Measurements from ENCODE around the gene EIF2AK3. TPM values are rescaled to one million over a fixed set of nuclear protein-coding genes. Genes with fewer than 3 reads are reported as not detected.

EIF2AK3 gene
- total and polyA plus RNA-seq, 2 donors: 9.6 to 13.3 TPM

GRCh38 chr2:88641330-88641729 is 14.1 kb upstream of the EIF2AK3 start:
- Histone ChIP-seq H3K4me1 (ENCODE audit: control insufficient read depth in 2 of 2, insufficient read depth in 2 of 2, low read length in 2 of 2) (no peaks in the 10 kb centered on the region), H3K9me3 (ENCODE audit: control insufficient read depth in 2 of 2, insufficient read depth in 1 of 2, low read length in 1 of 2) (peaks cover 0 to 13% of the 10 kb centered on the region in 2 donors), H3K27me3 (ENCODE audit: control insufficient read depth in 2 of 2, insufficient read depth in 1 of 2, low read length in 1 of 2) (no peaks in the 10 kb centered on the region), H3K27ac (ENCODE audit: low read depth in 1 of 2, low read length in 1 of 2) (no peak overlapping the region), H3K36me3 (ENCODE audit: control insufficient read depth in 2 of 2, insufficient read depth in 2 of 2, low read length in 1 of 2) (no peaks in the 10 kb centered on the region), H3K4me3 (ENCODE audit: low read length in 2 of 2) (no peak overlapping the region)
- WGBS: 97% methylated on average over 7 of the region's 7 CpGs
- no peak for DNase-seq (ENCODE audit: low read depth in 6 of 9, low spot score in 9 of 9)

DNA sequence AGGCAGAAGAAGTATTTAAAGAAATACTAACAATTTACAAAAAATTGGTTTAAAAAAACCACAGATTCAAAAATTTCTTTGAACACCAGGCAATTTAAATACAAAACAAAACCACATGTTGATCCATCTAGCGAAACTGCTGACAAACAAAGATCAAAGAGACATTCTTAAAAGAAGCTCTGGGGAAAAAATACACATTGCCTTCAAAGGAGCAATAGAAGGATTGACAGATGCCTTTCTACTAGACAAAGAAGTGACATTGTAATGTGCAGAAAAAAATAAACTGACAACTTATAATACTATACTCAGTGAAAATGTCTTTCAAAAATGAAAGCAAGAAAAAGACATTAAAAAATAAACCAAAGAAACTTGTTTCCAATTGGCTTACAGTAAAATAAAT is 12.6 kb upstream of the EIF2AK3 start:
- H3K9me3 ChIP-seq (ENCODE audit: control insufficient read depth in 2 of 2, insufficient read depth in 1 of 2, low read length in 1 of 2): peaks cover 0 to 13% of the 10 kb centered on the region in 2 donors
- 20% methylated on average over 1 of the region's 1 CpG for WGBS
- no peak overlapping the region for H3K27ac ChIP-seq (ENCODE audit: low read depth in 1 of 2, low read length in 1 of 2)
- H3K27me3 ChIP-seq (ENCODE audit: control insufficient read depth in 2 of 2, insufficient read depth in 1 of 2, low read length in 1 of 2): no peaks in the 10 kb centered on the region
- no peaks in the 10 kb centered on the region for H3K4me1 ChIP-seq (ENCODE audit: control insufficient read depth in 2 of 2, insufficient read depth in 2 of 2, low read length in 2 of 2)
- no peak for DNase-seq (ENCODE audit: low read depth in 6 of 9, low spot score in 9 of 9)
- H3K36me3 ChIP-seq (ENCODE audit: control insufficient read depth in 2 of 2, insufficient read depth in 2 of 2, low read length in 1 of 2): no peaks in the 10 kb centered on the region
- no peak overlapping the region for H3K4me3 ChIP-seq (ENCODE audit: low read length in 2 of 2)

DNA sequence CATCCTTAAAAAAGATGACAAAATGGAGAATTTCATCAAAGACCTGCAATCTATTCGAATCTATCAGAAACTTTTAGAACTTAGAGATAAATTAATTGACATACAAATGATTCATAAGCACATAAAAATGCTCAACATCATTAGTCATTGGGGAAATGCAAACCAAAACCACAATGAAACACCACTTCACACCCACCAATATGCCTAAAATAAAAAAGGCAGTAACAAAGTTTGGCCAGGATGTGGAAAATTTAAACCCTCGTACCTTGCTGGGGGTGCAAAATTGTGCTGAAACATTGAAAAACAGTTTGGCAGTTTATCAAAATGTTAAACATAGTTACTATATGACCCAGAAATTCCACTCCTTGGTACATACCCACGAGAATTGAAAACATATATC is 11.5 kb upstream of the EIF2AK3 start:
- 63% methylated on average over 3 of the region's 3 CpGs for WGBS
- no peaks in the 10 kb centered on the region for H3K36me3 ChIP-seq (ENCODE audit: control insufficient read depth in 2 of 2, insufficient read depth in 2 of 2, low read length in 1 of 2)
- DNase-seq (ENCODE audit: low read depth in 6 of 9, low spot score in 9 of 9): no peak

DNA sequence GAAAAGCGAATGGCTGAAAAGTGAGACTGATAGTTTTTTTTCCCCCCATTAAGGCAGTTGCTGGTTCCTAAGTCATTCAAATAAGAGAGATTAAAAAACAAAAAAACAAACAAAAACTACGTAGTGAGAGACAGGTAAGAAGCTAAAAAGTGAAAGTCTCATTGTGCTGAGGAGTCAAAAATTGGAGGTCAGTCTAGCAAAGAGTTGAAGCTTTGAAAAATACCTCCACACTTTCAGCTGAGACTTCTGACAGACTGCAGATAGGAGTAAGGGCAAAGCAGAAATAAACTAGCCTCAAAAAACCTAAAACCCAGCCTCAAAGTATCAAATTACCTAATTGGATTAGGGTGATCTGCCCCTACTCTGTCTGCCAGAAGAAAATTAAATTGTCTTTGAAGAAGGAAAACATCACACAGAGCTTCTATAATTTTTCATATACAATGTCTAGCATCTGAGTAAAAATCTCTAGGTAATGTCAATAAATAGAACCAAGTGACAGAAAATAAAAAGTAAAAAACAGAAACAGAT is 10.9 kb upstream of the EIF2AK3 start:
- Histone ChIP-seq H3K9me3 (ENCODE audit: control insufficient read depth in 2 of 2, insufficient read depth in 1 of 2, low read length in 1 of 2) (peaks cover 0 to 13% of the 10 kb centered on the region in 2 donors), H3K27me3 (ENCODE audit: control insufficient read depth in 2 of 2, insufficient read depth in 1 of 2, low read length in 1 of 2) (no peaks in the 10 kb centered on the region), H3K4me3 (ENCODE audit: low read length in 2 of 2) (no peak overlapping the region), H3K36me3 (ENCODE audit: control insufficient read depth in 2 of 2, insufficient read depth in 2 of 2, low read length in 1 of 2) (no peaks in the 10 kb centered on the region), H3K4me1 (ENCODE audit: control insufficient read depth in 2 of 2, insufficient read depth in 2 of 2, low read length in 2 of 2) (no peaks in the 10 kb centered on the region), H3K27ac (ENCODE audit: low read depth in 1 of 2, low read length in 1 of 2) (no peak overlapping the region)
- WGBS: 89% methylated on average over 2 of the region's 2 CpGs
- no peak for DNase-seq (ENCODE audit: low read depth in 6 of 9, low spot score in 9 of 9)

More for the DNA sequence above, 11.5 kb upstream of the EIF2AK3 start:
- Histone ChIP-seq H3K4me1 (ENCODE audit: control insufficient read depth in 2 of 2, insufficient read depth in 2 of 2, low read length in 2 of 2) (no peaks in the 10 kb centered on the region), H3K27ac (ENCODE audit: low read depth in 1 of 2, low read length in 1 of 2) (no peak overlapping the region), H3K4me3 (ENCODE audit: low read length in 2 of 2) (no peak overlapping the region), H3K9me3 (ENCODE audit: control insufficient read depth in 2 of 2, insufficient read depth in 1 of 2, low read length in 1 of 2) (peaks cover 0 to 13% of the 10 kb centered on the region in 2 donors), H3K27me3 (ENCODE audit: control insufficient read depth in 2 of 2, insufficient read depth in 1 of 2, low read length in 1 of 2) (no peaks in the 10 kb centered on the region)

- Histone ChIP-seq H3K9me3 (ENCODE audit: control insufficient read depth in 2 of 2, insufficient read depth in 1 of 2, low read length in 1 of 2) (peaks cover 0 to 13% of the 10 kb centered on the region in 2 donors), H3K4me1 (ENCODE audit: control insufficient read depth in 2 of 2, insufficient read depth in 2 of 2, low read length in 2 of 2) (no peaks in the 10 kb centered on the region), H3K27ac (ENCODE audit: low read depth in 1 of 2, low read length in 1 of 2) (no peak overlapping the region), H3K27me3 (ENCODE audit: control insufficient read depth in 2 of 2, insufficient read depth in 1 of 2, low read length in 1 of 2) (no peaks in the 10 kb centered on the region), H3K36me3 (ENCODE audit: control insufficient read depth in 2 of 2, insufficient read depth in 2 of 2, low read length in 1 of 2) (no peaks in the 10 kb centered on the region), H3K4me3 (ENCODE audit: low read length in 2 of 2) (no peak overlapping the region)
- no peak for DNase-seq (ENCODE audit: low read depth in 6 of 9, low spot score in 9 of 9)
- 92% methylated on average over 2 of the region's 2 CpGs for WGBS
Observed at GRCh38 chr2:88637464-88637863, 10.2 kb upstream of the EIF2AK3 start.

GRCh38 chr2:88636026-88636425 is 8.8 kb upstream of the EIF2AK3 start:
- Histone ChIP-seq H3K36me3 (ENCODE audit: control insufficient read depth in 2 of 2, insufficient read depth in 2 of 2, low read length in 1 of 2) (no peaks in the 10 kb centered on the region), H3K27me3 (ENCODE audit: control insufficient read depth in 2 of 2, insufficient read depth in 1 of 2, low read length in 1 of 2) (no peaks in the 10 kb centered on the region), H3K27ac (ENCODE audit: low read depth in 1 of 2, low read length in 1 of 2) (no peak overlapping the region), H3K4me3 (ENCODE audit: low read length in 2 of 2) (no peak overlapping the region), H3K4me1 (ENCODE audit: control insufficient read depth in 2 of 2, insufficient read depth in 2 of 2, low read length in 2 of 2) (no peaks in the 10 kb centered on the region), H3K9me3 (ENCODE audit: control insufficient read depth in 2 of 2, insufficient read depth in 1 of 2, low read length in 1 of 2) (peaks cover 0 to 8% of the 10 kb centered on the region in 2 donors)
- no peak for DNase-seq (ENCODE audit: low read depth in 6 of 9, low spot score in 9 of 9)
- 99% methylated on average over 1 of the region's 1 CpG for WGBS

DNA sequence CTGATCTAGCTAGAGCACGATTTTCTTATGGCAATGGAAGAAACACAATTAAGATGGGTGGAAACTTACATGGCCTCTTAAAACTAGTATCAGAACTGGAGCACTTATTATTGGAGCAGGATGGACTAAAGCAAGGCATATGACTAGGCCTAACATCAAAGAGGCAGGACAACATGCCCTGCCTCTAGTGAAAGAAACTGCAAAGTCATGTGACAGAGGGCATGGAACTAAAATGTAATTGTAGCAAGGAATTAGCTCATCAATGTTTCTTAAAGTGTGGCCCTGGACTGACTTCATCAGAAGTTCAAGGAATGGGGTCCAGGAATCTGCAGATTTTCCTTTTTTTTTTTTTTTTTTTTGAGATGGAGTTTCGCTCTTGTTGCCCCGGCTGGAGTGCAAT is 5.3 kb upstream of the EIF2AK3 start:
- 98% methylated on average over 3 of the region's 3 CpGs for WGBS
- H3K27ac ChIP-seq (ENCODE audit: low read depth in 1 of 2, low read length in 1 of 2): no peak overlapping the region
- no peak overlapping the region for H3K4me3 ChIP-seq (ENCODE audit: low read length in 2 of 2)
- no peaks in the 10 kb centered on the region for H3K27me3 ChIP-seq (ENCODE audit: control insufficient read depth in 2 of 2, insufficient read depth in 1 of 2, low read length in 1 of 2)
- no peaks in the 10 kb centered on the region for H3K9me3 ChIP-seq (ENCODE audit: control insufficient read depth in 2 of 2, insufficient read depth in 1 of 2, low read length in 1 of 2)
- H3K4me1 ChIP-seq (ENCODE audit: control insufficient read depth in 2 of 2, insufficient read depth in 2 of 2, low read length in 2 of 2): peaks cover 3 to 12% of the 10 kb centered on the region in 2 donors
- no peak for DNase-seq (ENCODE audit: low read depth in 6 of 9, low spot score in 9 of 9)
- H3K36me3 ChIP-seq (ENCODE audit: control insufficient read depth in 2 of 2, insufficient read depth in 2 of 2, low read length in 1 of 2): no peaks in the 10 kb centered on the region

DNA sequence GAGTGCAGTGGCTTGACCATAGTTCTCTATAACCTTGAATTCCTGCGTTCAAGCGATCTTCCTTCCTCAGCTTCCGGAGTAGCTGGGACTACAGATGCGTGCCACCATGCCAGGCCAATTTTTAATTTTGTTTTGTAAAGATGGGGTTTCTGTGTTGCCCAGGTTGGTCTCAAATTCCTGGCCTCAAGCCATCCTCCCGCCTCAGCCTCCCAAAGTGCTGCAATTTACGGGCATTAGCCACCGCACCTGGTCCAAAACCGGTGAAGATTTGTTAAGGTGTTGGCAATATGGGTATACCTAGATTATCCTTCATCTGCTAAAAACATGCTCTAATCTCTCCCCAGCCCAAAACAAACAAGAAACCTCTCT is 1.3 kb upstream of the EIF2AK3 start:
- Histone ChIP-seq H3K36me3 (ENCODE audit: control insufficient read depth in 2 of 2, insufficient read depth in 2 of 2, low read length in 1 of 2) (no peaks in the 10 kb centered on the region), H3K4me3 (ENCODE audit: low read length in 2 of 2) (peak overlapping the region in 1 of 2 donors; percentile 74), H3K9me3 (ENCODE audit: control insufficient read depth in 2 of 2, insufficient read depth in 1 of 2, low read length in 1 of 2) (no peaks in the 10 kb centered on the region), H3K27me3 (ENCODE audit: control insufficient read depth in 2 of 2, insufficient read depth in 1 of 2, low read length in 1 of 2) (no peaks in the 10 kb centered on the region), H3K27ac (ENCODE audit: low read depth in 1 of 2, low read length in 1 of 2) (peak overlapping the region in 1 of 2 donors; percentile 95), H3K4me1 (ENCODE audit: control insufficient read depth in 2 of 2, insufficient read depth in 2 of 2, low read length in 2 of 2) (peaks cover 3 to 17% of the 10 kb centered on the region in 2 donors)
- no peak for DNase-seq (ENCODE audit: low read depth in 6 of 9, low spot score in 9 of 9)
- WGBS: 95% methylated on average over 8 of the region's 8 CpGs

- Histone ChIP-seq H3K9me3 (ENCODE audit: control insufficient read depth in 2 of 2, insufficient read depth in 1 of 2, low read length in 1 of 2) (no peaks in the 10 kb centered on the region), H3K4me1 (ENCODE audit: control insufficient read depth in 2 of 2, insufficient read depth in 2 of 2, low read length in 2 of 2) (peaks cover 3 to 17% of the 10 kb centered on the region in 2 donors), H3K27ac (ENCODE audit: low read depth in 1 of 2, low read length in 1 of 2) (peak overlapping the region; percentile 95 to 98), H3K36me3 (ENCODE audit: control insufficient read depth in 2 of 2, insufficient read depth in 2 of 2, low read length in 1 of 2) (no peaks in the 10 kb centered on the region), H3K27me3 (ENCODE audit: control insufficient read depth in 2 of 2, insufficient read depth in 1 of 2, low read length in 1 of 2) (no peaks in the 10 kb centered on the region), H3K4me3 (ENCODE audit: low read length in 2 of 2) (peak overlapping the region; percentile 64 to 74)
- no peak for DNase-seq (ENCODE audit: low read depth in 6 of 9, low spot score in 9 of 9)
- WGBS: 3% methylated on average over 21 of the region's 21 CpGs
Observed at GRCh38 chr2:88627856-88628570, 749 bp upstream of the EIF2AK3 start.

Measured in thymus (tissue), 11 donors.